Bronchial epithelial cell (primary cell): Measurements from ENCODE around the gene OOSP4B. TPM values are rescaled to one million over a fixed set of nuclear protein-coding genes. Genes with fewer than 3 reads are reported as not detected.

ENCODE experiments used
- DNase-seq: peaks from one replicate; pipeline ENCODE4 v3.0.0-alpha.2; 2010; ENCODE audit warnings: low read depth
- FAIRE-seq: peaks from 2 replicates; lab custom pipeline; 2011; peaks lifted over from hg19 to GRCh38; lab: Jason Lieb, UNC
- H3K27me3 ChIP-seq: 2 replicates; pipeline ENCODE4 v1.5.1; 2011; ENCODE audit warnings: low read length; ENCODE audit not compliant: control insufficient read depth, insufficient read depth
- H3K36me3 ChIP-seq: 2 replicates; pipeline ENCODE4 v1.5.1; 2011; ENCODE audit warnings: low read length; ENCODE audit not compliant: control insufficient read depth, insufficient read depth
- H3K4me3 ChIP-seq: 2 replicates; pipeline ENCODE4 v1.5.1; 2011; ENCODE audit warnings: mild to moderate bottlenecking, low read depth, low read length, control low read depth
- total RNA-seq: library from RNA; depleted of rRNA; stranded (reverse); fragments of >200 nt; gene quantifications from 2 replicates; pipeline ENCODE4 v1.2.1, GENCODE V29; 2014
- TF ChIP-seq, protein P1 (sequence below): IDR thresholded peaks from 2 replicates; pipeline ENCODE4 v1.5.1; 2011; ENCODE audit warnings: mild to moderate bottlenecking, moderate library complexity, low read length, control low read depth, inconsistent platforms; ENCODE audit not compliant: insufficient read depth, severe bottlenecking

Gene OOSP4B
- total RNA-seq, 1 donor from 2014 or later: not detected

DNA sequence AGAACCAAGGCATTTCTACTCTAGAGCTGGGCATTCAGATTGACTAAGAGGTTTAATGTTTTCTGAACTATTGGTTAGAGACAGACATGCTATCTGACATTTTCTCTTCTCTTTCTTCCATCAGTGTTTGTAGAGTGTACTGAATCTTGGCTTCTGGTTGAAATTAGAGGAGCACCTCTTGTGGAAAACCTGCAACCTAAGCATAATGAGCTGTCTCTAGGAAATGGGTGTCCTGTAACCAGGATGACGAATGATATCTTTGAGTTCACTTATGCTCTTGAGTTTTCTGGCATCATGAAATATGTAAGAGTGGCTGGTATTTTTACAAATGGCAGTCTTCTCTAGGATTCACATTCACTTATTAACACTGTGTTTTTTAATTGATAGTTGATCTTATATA lies 33.8 kb upstream of the OOSP4B start:
- TF ChIP-seq, protein P1, sequence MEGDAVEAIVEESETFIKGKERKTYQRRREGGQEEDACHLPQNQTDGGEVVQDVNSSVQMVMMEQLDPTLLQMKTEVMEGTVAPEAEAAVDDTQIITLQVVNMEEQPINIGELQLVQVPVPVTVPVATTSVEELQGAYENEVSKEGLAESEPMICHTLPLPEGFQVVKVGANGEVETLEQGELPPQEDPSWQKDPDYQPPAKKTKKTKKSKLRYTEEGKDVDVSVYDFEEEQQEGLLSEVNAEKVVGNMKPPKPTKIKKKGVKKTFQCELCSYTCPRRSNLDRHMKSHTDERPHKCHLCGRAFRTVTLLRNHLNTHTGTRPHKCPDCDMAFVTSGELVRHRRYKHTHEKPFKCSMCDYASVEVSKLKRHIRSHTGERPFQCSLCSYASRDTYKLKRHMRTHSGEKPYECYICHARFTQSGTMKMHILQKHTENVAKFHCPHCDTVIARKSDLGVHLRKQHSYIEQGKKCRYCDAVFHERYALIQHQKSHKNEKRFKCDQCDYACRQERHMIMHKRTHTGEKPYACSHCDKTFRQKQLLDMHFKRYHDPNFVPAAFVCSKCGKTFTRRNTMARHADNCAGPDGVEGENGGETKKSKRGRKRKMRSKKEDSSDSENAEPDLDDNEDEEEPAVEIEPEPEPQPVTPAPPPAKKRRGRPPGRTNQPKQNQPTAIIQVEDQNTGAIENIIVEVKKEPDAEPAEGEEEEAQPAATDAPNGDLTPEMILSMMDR: no peak
- no peaks in the 10 kb centered on the region for H3K27me3 ChIP-seq
- H3K36me3 ChIP-seq: no peaks in the 10 kb centered on the region
- no peak overlapping the region for H3K4me3 ChIP-seq
- peak; percentile 7 for DNase-seq
- no peak for FAIRE-seq

DNA sequence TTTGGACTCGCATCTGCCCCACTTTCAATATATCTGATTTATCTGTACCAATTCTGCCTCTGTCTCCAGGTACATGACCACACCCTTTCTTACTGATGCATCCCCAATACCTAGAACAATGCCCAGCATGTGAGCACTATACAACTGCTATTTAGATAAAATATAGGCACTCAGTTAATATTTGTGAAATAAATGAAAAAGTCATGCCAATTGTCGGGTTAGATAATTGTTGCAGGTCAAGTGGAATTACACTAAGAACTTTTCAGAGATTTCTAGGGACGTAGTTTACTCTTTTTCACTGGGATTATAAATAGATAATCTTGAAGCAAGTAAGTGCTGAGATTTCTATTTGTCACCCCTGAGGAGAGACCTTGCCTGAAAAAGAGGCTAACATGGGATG lies 32.6 kb upstream of the OOSP4B start:
- TF ChIP-seq, protein P1: no peak
- DNase-seq: no peak
- H3K36me3 ChIP-seq: no peaks in the 10 kb centered on the region
- H3K27me3 ChIP-seq: no peaks in the 10 kb centered on the region
- no peak overlapping the region for H3K4me3 ChIP-seq
- FAIRE-seq: no peak

DNA sequence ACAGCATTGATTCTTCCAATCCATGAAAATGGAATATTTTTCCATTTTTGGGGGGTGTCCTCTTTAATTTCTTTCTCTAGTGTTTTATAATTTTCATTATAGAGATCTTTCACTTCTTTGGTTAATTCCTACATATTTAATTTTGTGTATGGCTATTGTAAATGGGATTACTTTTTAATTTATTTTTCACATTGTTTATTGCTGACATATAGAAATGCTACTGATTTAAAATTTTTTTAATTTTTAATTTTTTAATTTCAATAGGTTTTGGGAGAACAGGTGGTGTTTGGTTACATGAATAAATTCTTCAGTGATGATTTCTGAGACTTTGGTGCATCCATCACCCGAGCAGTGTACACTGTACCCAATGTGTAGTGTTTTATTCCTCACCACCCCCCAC lies 26.6 kb upstream of the OOSP4B start:
- DNase-seq (no peak), FAIRE-seq (no peak)
- Histone ChIP-seq H3K4me3 (no peak overlapping the region), H3K36me3 (no peaks in the 10 kb centered on the region), H3K27me3 (no peaks in the 10 kb centered on the region)
- TF ChIP-seq, protein P1: no peak

DNA sequence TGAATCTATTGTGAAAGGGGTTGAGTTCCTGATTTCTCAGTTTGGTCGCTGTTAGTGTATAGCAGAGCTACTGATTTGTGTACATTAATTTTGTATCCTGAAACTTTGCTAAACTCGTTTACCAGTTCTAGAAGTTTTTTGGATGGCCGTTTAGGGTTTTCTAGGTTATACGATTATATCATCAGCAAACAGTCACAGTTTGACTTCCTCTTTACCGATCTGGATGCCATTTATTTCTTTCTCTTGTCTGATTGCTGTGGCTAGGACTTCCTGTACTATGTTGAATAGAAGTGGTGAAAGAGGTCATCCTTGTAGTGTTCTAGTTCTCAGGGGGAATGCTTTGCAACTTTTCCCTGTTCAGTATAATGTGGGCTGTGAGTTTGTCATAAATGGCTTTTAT lies 24.6 kb upstream of the OOSP4B start:
- DNase-seq: no peak
- Histone ChIP-seq H3K4me3 (no peak overlapping the region), H3K36me3 (no peaks in the 10 kb centered on the region), H3K27me3 (no peaks in the 10 kb centered on the region)
- TF ChIP-seq, protein P1: no peak
- FAIRE-seq: no peak

DNA sequence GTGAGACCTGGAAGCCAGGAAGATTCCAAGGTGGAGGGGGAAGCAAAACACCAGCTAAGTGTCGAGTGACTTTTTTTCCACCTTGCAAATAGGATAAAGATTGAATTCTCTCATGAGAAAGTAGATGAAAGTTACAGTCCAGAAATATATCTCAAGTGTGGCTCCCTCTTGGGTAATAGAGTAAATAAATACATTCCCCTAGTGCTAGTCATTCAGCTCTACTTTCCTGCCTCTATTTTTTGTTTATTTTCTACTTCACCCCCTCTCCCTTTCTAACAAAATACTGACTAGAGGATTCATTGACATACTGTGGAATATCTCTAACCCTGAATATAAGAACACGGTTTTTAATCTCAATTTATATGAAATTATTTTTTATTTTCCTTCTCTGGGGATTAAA lies 19.2 kb upstream of the OOSP4B start:
- TF ChIP-seq, protein P1: no peak
- Histone ChIP-seq H3K36me3 (no peaks in the 10 kb centered on the region), H3K27me3 (no peaks in the 10 kb centered on the region), H3K4me3 (no peak overlapping the region)
- FAIRE-seq (no peak), DNase-seq (peak; percentile 38)

DNA sequence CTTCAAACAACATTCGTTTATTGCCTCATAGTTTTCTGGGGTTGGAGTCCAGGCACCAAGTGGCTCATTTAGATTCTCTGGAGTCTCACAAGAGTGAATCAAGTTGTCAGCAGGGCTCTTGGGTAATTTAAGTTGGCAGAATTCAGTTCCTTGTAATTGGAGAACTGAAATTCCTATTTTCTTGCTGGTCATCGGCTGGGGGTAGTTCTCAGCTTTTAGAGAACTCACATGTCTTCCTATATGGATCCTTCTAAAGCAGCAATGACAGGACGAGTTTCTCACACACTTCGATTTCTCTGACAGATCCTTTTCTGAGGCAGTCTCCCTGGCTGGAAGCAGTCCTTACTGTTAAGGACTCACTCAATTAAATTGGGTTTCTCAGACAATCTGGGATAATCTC lies 17.3 kb upstream of the OOSP4B start:
- TF ChIP-seq, protein P1: no peak
- FAIRE-seq (no peak), DNase-seq (no peak)
- H3K27me3 ChIP-seq: no peaks in the 10 kb centered on the region
- no peak overlapping the region for H3K4me3 ChIP-seq
- H3K36me3 ChIP-seq: no peaks in the 10 kb centered on the region
